ENCODE measurements around the gene SERPIND1. TPM values are rescaled to one million over a fixed set of nuclear protein-coding genes. Genes with fewer than 3 reads are reported as not detected.
A peak's percentile ranks its signal among the peaks of the same experiment; 100 is the strongest.

The SERPIND1 gene
- total and polyA plus RNA-seq, 10 donors = 0.03 to 0.14 (median 0.09) TPM; not detected in 6

GRCh38 chr22:20810645-20811044 lies 36.7 kb downstream of the SERPIND1 start:
- no peaks in the 10 kb centered on the region for H3K9me3 ChIP-seq
- DNase-seq = no peak
- TF ChIP-seq CTCF (IDR thresholded peaks at IDR 0.05 in 8 of 11, conservative IDR thresholded peaks at IDR 0.05 in 3 of 11) (no peak), POLR2AphosphoS5 (IDR thresholded peaks at IDR 0.05) (no peak), POLR2A (IDR thresholded peaks at IDR 0.05) (no peak)
- WGBS, 5 donors = 65 to 86% (median 84%) methylated on average over 9 of the region's 9 CpGs
- intact Hi-C loops (cut with DNase I; ENCODE audit: low total_unique reads) = no loop called here
- no peaks in the 10 kb centered on the region for H3K27me3 ChIP-seq (replicated peaks in 1 of 7)
- no peak overlapping the region for H3K4me3 ChIP-seq
- peak overlapping the region in 4 of 8 donors; percentile 1 to 57 (median 32) for H3K27ac ChIP-seq
- peaks cover 3 to 100% (median 72%) of the 10 kb centered on the region in 6 donors for H3K36me3 ChIP-seq
- H3K4me1 ChIP-seq = peaks cover 0 to 14% (median 0%) of the 10 kb centered on the region in 6 donors

- H3K27me3 ChIP-seq (replicated peaks in 1 of 7) = no peaks in the 10 kb centered on the region
- no peak for TF ChIP-seq POLR2A (IDR thresholded peaks at IDR 0.05)
- TF ChIP-seq POLR2AphosphoS5 (IDR thresholded peaks at IDR 0.05) = no peak
- TF ChIP-seq CTCF (IDR thresholded peaks at IDR 0.05 in 8 of 11, conservative IDR thresholded peaks at IDR 0.05 in 3 of 11) = no peak
- intact Hi-C loops (cut with DNase I; ENCODE audit: low total_unique reads) = no loop called here
- WGBS, 5 donors = 64 to 93% (median 73%) methylated on average over 1 of the region's 1 CpG
- DNase-seq = no peak
- H3K4me3 ChIP-seq = no peak overlapping the region
- H3K4me1 ChIP-seq = peaks cover 0 to 14% (median 0%) of the 10 kb centered on the region in 6 donors
- peak overlapping the region in 3 of 8 donors; percentile 1 to 57 (median 28) for H3K27ac ChIP-seq
- peaks cover 3 to 100% (median 71%) of the 10 kb centered on the region in 6 donors for H3K36me3 ChIP-seq
- H3K9me3 ChIP-seq = no peaks in the 10 kb centered on the region
Measured at GRCh38 chr22:20811171-20811570, 37.3 kb downstream of the SERPIND1 start.

GRCh38 chr22:20811971-20812660 lies 38.2 kb downstream of the SERPIND1 start:
- no peaks in the 10 kb centered on the region for H3K9me3 ChIP-seq
- intact Hi-C loops (cut with DNase I; ENCODE audit: low total_unique reads) = no loop called here
- TF ChIP-seq CTCF (IDR thresholded peaks at IDR 0.05 in 8 of 11, conservative IDR thresholded peaks at IDR 0.05 in 3 of 11) (no peak), POLR2AphosphoS5 (IDR thresholded peaks at IDR 0.05) (no peak), POLR2A (IDR thresholded peaks at IDR 0.05) (no peak)
- H3K36me3 ChIP-seq = peaks cover 3 to 100% (median 70%) of the 10 kb centered on the region in 6 donors
- 94 to 100% (median 97%) methylated on average over 5 of the region's 5 CpGs for WGBS, 5 donors
- no peak overlapping the region for H3K4me3 ChIP-seq
- H3K4me1 ChIP-seq = peaks cover 0 to 14% (median 0%) of the 10 kb centered on the region in 6 donors
- H3K27me3 ChIP-seq (replicated peaks in 1 of 7) = no peaks in the 10 kb centered on the region
- no peak for DNase-seq
- no peak overlapping the region for H3K27ac ChIP-seq

GRCh38 chr22:20813056-20813455 lies 39.1 kb downstream of the SERPIND1 start:
- Histone ChIP-seq H3K9me3 (no peaks in the 10 kb centered on the region), H3K36me3 (peaks cover 3 to 100% (median 72%) of the 10 kb centered on the region in 6 donors), H3K27me3 (replicated peaks in 1 of 7) (no peaks in the 10 kb centered on the region), H3K4me1 (peaks cover 0 to 14% (median 0%) of the 10 kb centered on the region in 6 donors), H3K4me3 (no peak overlapping the region), H3K27ac (no peak overlapping the region)
- no peak for DNase-seq
- intact Hi-C loops (cut with DNase I; ENCODE audit: low total_unique reads) = no loop called here
- 89 to 95% (median 92%) methylated on average over 4 of the region's 4 CpGs for WGBS, 5 donors
- TF ChIP-seq POLR2AphosphoS5 (IDR thresholded peaks at IDR 0.05) (no peak), POLR2A (IDR thresholded peaks at IDR 0.05) (no peak), CTCF (IDR thresholded peaks at IDR 0.05 in 8 of 11, conservative IDR thresholded peaks at IDR 0.05 in 3 of 11) (no peak)
